ENCODE data around the gene SNX27.
"Not testable (repeated sequence)": the region's sequence is repeated elsewhere in the genome, so short reads cannot be mapped to it uniquely, and the experiment has no call there.

SNX27 gene

GRCh38 chr1:151596166-151596953, 15.5 kb upstream of the SNX27 start:
- WGBS (ENCODE audit: insufficient coverage, insufficient read length): no CpG with 5 or more reads among the region's 5 CpGs
- H3K9me3 ChIP-seq (ENCODE audit: control insufficient read depth, insufficient read depth, low read length): no peaks in the 10 kb centered on the region
- no peaks in the 10 kb centered on the region for H3K4me1 ChIP-seq (ENCODE audit: control insufficient read depth, insufficient read depth, low read length)
- no peak for DNase-seq (ENCODE audit: low read depth, low spot score)
- H3K36me3 ChIP-seq (ENCODE audit: control insufficient read depth, insufficient read depth, low read length): no peaks in the 10 kb centered on the region
- no peak overlapping the region for H3K4me3 ChIP-seq (ENCODE audit: low read length)
- H3K27me3 ChIP-seq (ENCODE audit: control insufficient read depth, insufficient read depth, low read length): no peaks in the 10 kb centered on the region; the same call in 1 of the 2 replicates
- H3K27ac ChIP-seq (ENCODE audit: low read length): no peak overlapping the region

- H3K27me3 ChIP-seq (ENCODE audit: control insufficient read depth, insufficient read depth, low read length); H3K27ac ChIP-seq (ENCODE audit: low read length): not testable (repeated sequence)
- no CpG with 5 or more reads among the region's 5 CpGs for WGBS (ENCODE audit: insufficient coverage, insufficient read length)
Observed at GRCh38 chr1:151602550-151602949, 9.3 kb upstream of the SNX27 start.

GRCh38 chr1:151604291-151604690, 7.6 kb upstream of the SNX27 start:
- DNase-seq (ENCODE audit: low read depth, low spot score): no peak
- WGBS (ENCODE audit: insufficient coverage, insufficient read length): no CpG with 5 or more reads among the region's 2 CpGs
- Histone ChIP-seq H3K4me1 (ENCODE audit: control insufficient read depth, insufficient read depth, low read length) (no peaks in the 10 kb centered on the region), H3K4me3 (ENCODE audit: low read length) (no peak overlapping the region), H3K9me3 (ENCODE audit: control insufficient read depth, insufficient read depth, low read length) (no peaks in the 10 kb centered on the region), H3K27ac (ENCODE audit: low read length) (no peak overlapping the region), H3K27me3 (ENCODE audit: control insufficient read depth, insufficient read depth, low read length) (no peaks in the 10 kb centered on the region), H3K36me3 (ENCODE audit: control insufficient read depth, insufficient read depth, low read length) (no peaks in the 10 kb centered on the region)

More at GRCh38 chr1:151602550-151602949, 9.3 kb upstream of the SNX27 start:
- not testable (repeated sequence) for H3K9me3 ChIP-seq (ENCODE audit: control insufficient read depth, insufficient read depth, low read length); H3K4me3 ChIP-seq (ENCODE audit: low read length); H3K4me1 ChIP-seq (ENCODE audit: control insufficient read depth, insufficient read depth, low read length); DNase-seq (ENCODE audit: low read depth, low spot score); H3K36me3 ChIP-seq (ENCODE audit: control insufficient read depth, insufficient read depth, low read length)

- H3K4me3 ChIP-seq (ENCODE audit: low read length): no peak overlapping the region
- H3K36me3 ChIP-seq (ENCODE audit: control insufficient read depth, insufficient read depth, low read length): no peaks in the 10 kb centered on the region
- no peaks in the 10 kb centered on the region for H3K9me3 ChIP-seq (ENCODE audit: control insufficient read depth, insufficient read depth, low read length)
- H3K27me3 ChIP-seq (ENCODE audit: control insufficient read depth, insufficient read depth, low read length): no peaks in the 10 kb centered on the region
- DNase-seq (ENCODE audit: low read depth, low spot score): no peak
- no peaks in the 10 kb centered on the region for H3K4me1 ChIP-seq (ENCODE audit: control insufficient read depth, insufficient read depth, low read length)
- H3K27ac ChIP-seq (ENCODE audit: low read length): no peak overlapping the region
Observed at GRCh38 chr1:151606384-151606783, 5.5 kb upstream of the SNX27 start.

GRCh38 chr1:151606857-151607256, 5.0 kb upstream of the SNX27 start:
- Histone ChIP-seq H3K27me3 (ENCODE audit: control insufficient read depth, insufficient read depth, low read length) (no peaks in the 10 kb centered on the region), H3K27ac (ENCODE audit: low read length) (no peak overlapping the region), H3K4me3 (ENCODE audit: low read length) (no peak overlapping the region), H3K36me3 (ENCODE audit: control insufficient read depth, insufficient read depth, low read length) (no peaks in the 10 kb centered on the region), H3K9me3 (ENCODE audit: control insufficient read depth, insufficient read depth, low read length) (no peaks in the 10 kb centered on the region), H3K4me1 (ENCODE audit: control insufficient read depth, insufficient read depth, low read length) (no peaks in the 10 kb centered on the region)
- no peak for DNase-seq (ENCODE audit: low read depth, low spot score)
- WGBS (ENCODE audit: insufficient coverage, insufficient read length): no CpG with 5 or more reads among the region's 3 CpGs

- H3K4me1 ChIP-seq (ENCODE audit: control insufficient read depth, insufficient read depth, low read length): no peaks in the 10 kb centered on the region
- H3K36me3 ChIP-seq (ENCODE audit: control insufficient read depth, insufficient read depth, low read length): no peaks in the 10 kb centered on the region
- H3K4me3 ChIP-seq (ENCODE audit: low read length): no peak overlapping the region
- no CpG with 5 or more reads among the region's 3 CpGs for WGBS (ENCODE audit: insufficient coverage, insufficient read length)
- H3K27ac ChIP-seq (ENCODE audit: low read length): no peak overlapping the region
- DNase-seq (ENCODE audit: low read depth, low spot score): no peak
- H3K9me3 ChIP-seq (ENCODE audit: control insufficient read depth, insufficient read depth, low read length): no peaks in the 10 kb centered on the region
- no peaks in the 10 kb centered on the region for H3K27me3 ChIP-seq (ENCODE audit: control insufficient read depth, insufficient read depth, low read length)
Observed at GRCh38 chr1:151610142-151610541, 1.7 kb upstream of the SNX27 start.

- Histone ChIP-seq H3K27me3 (ENCODE audit: control insufficient read depth, insufficient read depth, low read length) (no peaks in the 10 kb centered on the region), H3K9me3 (ENCODE audit: control insufficient read depth, insufficient read depth, low read length) (no peaks in the 10 kb centered on the region), H3K27ac (ENCODE audit: low read length) (no peak overlapping the region), H3K36me3 (ENCODE audit: control insufficient read depth, insufficient read depth, low read length) (no peaks in the 10 kb centered on the region), H3K4me3 (ENCODE audit: low read length) (no peak overlapping the region), H3K4me1 (ENCODE audit: control insufficient read depth, insufficient read depth, low read length) (no peaks in the 10 kb centered on the region)
- WGBS (ENCODE audit: insufficient coverage, insufficient read length): no CpG with 5 or more reads among the region's 6 CpGs
- no peak for DNase-seq (ENCODE audit: low read depth, low spot score)
Observed at GRCh38 chr1:151611288-151611790, 511 bp upstream of the SNX27 start.

GRCh38 chr1:151612501-151613281, 841 bp downstream of the SNX27 start:
- Histone ChIP-seq H3K4me3 (ENCODE audit: low read length) (peak overlapping the region; percentile 91), H3K36me3 (ENCODE audit: control insufficient read depth, insufficient read depth, low read length) (no peaks in the 10 kb centered on the region), H3K27ac (ENCODE audit: low read length) (no peak overlapping the region), H3K4me1 (ENCODE audit: control insufficient read depth, insufficient read depth, low read length) (no peaks in the 10 kb centered on the region), H3K9me3 (ENCODE audit: control insufficient read depth, insufficient read depth, low read length) (no peaks in the 10 kb centered on the region), H3K27me3 (ENCODE audit: control insufficient read depth, insufficient read depth, low read length) (no peaks in the 10 kb centered on the region)
- WGBS (ENCODE audit: insufficient coverage, insufficient read length): no CpG with 5 or more reads among the region's 44 CpGs
- no peak for DNase-seq (ENCODE audit: low read depth, low spot score)

- no peak for DNase-seq (ENCODE audit: low read depth, low spot score)
- Histone ChIP-seq H3K4me3 (ENCODE audit: low read length) (peak overlapping the region; percentile 91; the same call in 1 of the 2 replicates), H3K27ac (ENCODE audit: low read length) (no peak overlapping the region), H3K27me3 (ENCODE audit: control insufficient read depth, insufficient read depth, low read length) (no peaks in the 10 kb centered on the region), H3K36me3 (ENCODE audit: control insufficient read depth, insufficient read depth, low read length) (no peaks in the 10 kb centered on the region), H3K4me1 (ENCODE audit: control insufficient read depth, insufficient read depth, low read length) (no peaks in the 10 kb centered on the region), H3K9me3 (ENCODE audit: control insufficient read depth, insufficient read depth, low read length) (no peaks in the 10 kb centered on the region)
- WGBS (ENCODE audit: insufficient coverage, insufficient read length): no CpG with 5 or more reads among the region's 9 CpGs
Observed at GRCh38 chr1:151613282-151613780, 1.5 kb downstream of the SNX27 start.

- Histone ChIP-seq H3K9me3 (ENCODE audit: control insufficient read depth, insufficient read depth, low read length) (no peaks in the 10 kb centered on the region), H3K27ac (ENCODE audit: low read length) (no peak overlapping the region), H3K36me3 (ENCODE audit: control insufficient read depth, insufficient read depth, low read length) (no peaks in the 10 kb centered on the region), H3K4me1 (ENCODE audit: control insufficient read depth, insufficient read depth, low read length) (no peaks in the 10 kb centered on the region), H3K27me3 (ENCODE audit: control insufficient read depth, insufficient read depth, low read length) (no peaks in the 10 kb centered on the region), H3K4me3 (ENCODE audit: low read length) (no peak overlapping the region)
- DNase-seq (ENCODE audit: low read depth, low spot score): no peak
- WGBS (ENCODE audit: insufficient coverage, insufficient read length): no CpG with 5 or more reads among the region's 4 CpGs
Observed at GRCh38 chr1:151615711-151616504, 4.1 kb downstream of the SNX27 start.
